K562 (cell line): Measurements from ENCODE around the gene KLK6. TPM values are rescaled to one million over a fixed set of nuclear protein-coding genes. Genes with fewer than 3 reads are reported as not detected.

ENCODE experiments used
- BRD9 ChIP-seq: fragments of 450-650 bp; IDR thresholded peaks from 2 replicates; pipeline ENCODE4 v1.6.1; 2018; ENCODE audit warnings: low read depth; ENCODE audit not compliant: partially characterized antibody
- GATAD2A ChIP-seq: fragments of 450-650 bp; IDR thresholded peaks from 2 replicates; pipeline ENCODE4 v1.6.1; 2017
- HOXB6 ChIP-seq: fragments of 250-450 bp; sonication (Bioruptor Pico); IDR thresholded peaks from 2 replicates; pipeline ENCODE4 v1.5.1; 2022; ENCODE audit warnings: mild to moderate bottlenecking, borderline replicate concordance
- NBN ChIP-seq: fragments of 450-650 bp; IDR thresholded peaks from 2 replicates; pipeline ENCODE4 v1.6.1; 2016; ENCODE audit warnings: low read depth, mild to moderate bottlenecking
- NFIX ChIP-seq: fragments of 250-450 bp; sonication (Bioruptor Pico); IDR thresholded peaks from 2 replicates; pipeline ENCODE4 v1.4.0; 2020; ENCODE audit warnings: low read depth, mild to moderate bottlenecking, moderate library complexity
- POLR2AphosphoS5 ChIP-seq: IDR thresholded peaks from 2 replicates; pipeline ENCODE4 v1.6.1; 2011; ENCODE audit warnings: mild to moderate bottlenecking, low read depth, low read length, moderate library complexity; ENCODE audit not compliant: control insufficient read depth, insufficient read depth
- POLR2B ChIP-seq: fragments of 450-650 bp; IDR thresholded peaks from 2 replicates; pipeline ENCODE4 v1.6.1; 2018; ENCODE audit warnings: low read depth; ENCODE audit not compliant: partially characterized antibody
- POLR3G ChIP-seq: IDR thresholded peaks from 2 replicates; pipeline ENCODE4 v1.6.1; 2011; ENCODE audit not compliant: insufficient read length, insufficient replicate concordance; ENCODE audit errors: extremely low read depth
- PRPF4 ChIP-seq: fragments of 200-400 bp; formaldehyde crosslinking; IDR thresholded peaks from one replicate; pipeline ENCODE4 v1.6.1; 2017; ENCODE audit warnings: low read length, low read depth, mild to moderate bottlenecking; ENCODE audit not compliant: insufficient read depth, poor library complexity, severe bottlenecking
- RAD21 ChIP-seq, 2 experiments: fragments of 250-450 bp in 1 of 2; fragments of 450-650 bp in 1 of 2; sonication (Bioruptor Pico) in 1 of 2; formaldehyde crosslinking in 1 of 2; IDR thresholded peaks in 1 of 2; conservative IDR thresholded peaks in 1 of 2; 2 replicates each; pipeline versions ENCODE4 v1.4.0 to v1.8.0; 2020 to 2022; ENCODE audit warnings: mild to moderate bottlenecking in 2 of 2, moderate library complexity in 1 of 2
- SETDB1 ChIP-seq: IDR thresholded peaks from one replicate; pipeline ENCODE4 v1.6.1; 2012; ENCODE audit warnings: low read length, control low read depth, inconsistent platforms
- TAF15 ChIP-seq: fragments of 200-400 bp; formaldehyde crosslinking; IDR thresholded peaks from 2 replicates; pipeline ENCODE4 v1.6.1; 2017; ENCODE audit warnings: mild to moderate bottlenecking, low read depth, low read length, moderate library complexity
- TCF3 ChIP-seq: sonication (generic); formaldehyde crosslinking; IDR thresholded peaks from 2 replicates; pipeline ENCODE4 v1.4.0; 2020; ENCODE audit warnings: mild to moderate bottlenecking, missing genetic modification reagents
- THRAP3 ChIP-seq: fragments of 450-650 bp; IDR thresholded peaks from 2 replicates; pipeline ENCODE4 v1.6.1; 2016; ENCODE audit warnings: mild to moderate bottlenecking, inconsistent platforms, borderline replicate concordance
- TSHZ1 ChIP-seq: fragments of 250-450 bp; sonication (Bioruptor Pico); IDR thresholded peaks from 2 replicates; pipeline ENCODE4 v1.4.0; 2020; ENCODE audit warnings: mild to moderate bottlenecking, moderate library complexity
- ZBTB7A ChIP-seq: IDR thresholded peaks from 2 replicates; pipeline ENCODE4 v1.6.1; 2011; ENCODE audit warnings: low read depth, mild to moderate bottlenecking, low read length, moderate library complexity, borderline replicate concordance; ENCODE audit not compliant: control insufficient read depth
- ZC3H8 ChIP-seq: fragments of 450-650 bp; IDR thresholded peaks from 2 replicates; pipeline ENCODE4 v1.6.1; 2017
- ZFP1 ChIP-seq: fragments of 450-650 bp; formaldehyde crosslinking; IDR thresholded peaks from 2 replicates; pipeline ENCODE4 v1.4.0; 2020; ENCODE audit warnings: mild to moderate bottlenecking, mixed read lengths
- ZFPM2 ChIP-seq: fragments of 250-450 bp; sonication (Bioruptor Pico); IDR thresholded peaks from 2 replicates; pipeline ENCODE4 v1.5.1; 2022; ENCODE audit warnings: mild to moderate bottlenecking
- ZNF830 ChIP-seq: fragments of 250-450 bp; sonication (Bioruptor Pico); IDR thresholded peaks from 2 replicates; pipeline ENCODE4 v1.5.0; 2021; ENCODE audit warnings: mild to moderate bottlenecking
- polyA plus RNA-seq, 8 experiments: library from polyadenylated mRNA; depleted of rRNA in 4 of 8; stranded (reverse) in 5 of 8; unstranded in 3 of 8; fragments of >200 nt; fragmentation: Nextera tagmentation in 2 of 8; fragmentation: Illumina TruSeq in 1 of 8; extraction: Ambion mirVana in 2 of 8; extraction: Trizol in 1 of 8; gene quantifications; 2 replicates each; pipeline versions ENCODE4 v1.2.1 to v1.2.3, GENCODE V29; 2011 to 2014; ENCODE audit warnings: inconsistent platforms in 1 of 8, missing spikeins in 1 of 8
- total RNA-seq, 7 experiments: library from RNA; depleted of rRNA in 6 of 7; stranded (reverse); fragments of >200 nt in 6 of 7; fragmentation: Illumina TruSeq in 2 of 7; extraction: Trizol in 2 of 7; gene quantifications; 2 replicates each; pipeline versions ENCODE4 v1.2.1 to v1.2.3, GENCODE V29; 2011 to 2021; ENCODE audit warnings: low replicate concordance in 1 of 7
- TF ChIP-seq, protein P1 (sequence below): fragments of 450-650 bp; conservative IDR thresholded peaks from 2 replicates; pipeline ENCODE4 v1.6.1; 2016; ENCODE audit warnings: missing genetic modification characterization, low read depth, mild to moderate bottlenecking, control low read depth, missing compliant biosample characterization
- TF ChIP-seq, protein P2 (sequence below): sonication (generic); formaldehyde crosslinking; IDR thresholded peaks from 2 replicates; pipeline ENCODE4 v1.8.0; 2022; ENCODE audit warnings: mild to moderate bottlenecking, missing genetic modification reagents

The KLK6 gene
- total and polyA plus RNA-seq, 9 of the 15 experiments (the other 6 are each of a cell fraction or from before 2014, with no cell fraction given) = not detected

DNA sequence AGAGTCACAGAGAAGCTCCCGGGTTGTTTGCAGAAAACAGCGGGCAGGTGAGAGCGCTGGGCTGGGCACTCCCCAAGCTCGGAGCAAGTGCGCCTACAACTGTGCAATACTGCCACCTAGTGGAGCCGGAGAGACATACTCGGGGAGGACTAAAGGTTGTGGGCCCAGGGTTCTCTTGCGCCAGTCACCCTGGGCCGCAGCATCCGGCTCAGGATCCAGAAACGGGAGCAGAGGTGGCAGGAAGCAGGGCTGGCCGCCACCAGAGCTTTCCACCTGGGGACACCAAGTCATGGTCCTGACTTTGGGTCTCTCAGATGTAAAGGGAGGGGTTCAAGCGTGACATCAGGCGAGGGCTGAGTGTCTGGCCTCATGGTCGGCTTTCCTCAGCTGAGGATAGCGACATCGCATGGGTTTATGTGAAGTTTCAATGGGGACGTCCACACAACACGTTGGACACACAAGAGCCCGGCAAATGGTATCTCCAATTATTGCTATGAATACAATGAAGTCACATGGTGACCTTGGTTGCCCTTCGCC is 47.0 kb downstream of the KLK6 start (continued):
- TF ChIP-seq THRAP3 (no peak), RAD21 (CRISPR knock-in tag; conservative IDR thresholded peaks at IDR 0.05 in 1 of 2, IDR thresholded peaks at IDR 0.05 in 1 of 2) (peak; percentile 83 to 89), ZFP1 (no peak), BRD9 (no peak), TCF3 (CRISPR knock-in tag) (no peak), GATAD2A (no peak), POLR2AphosphoS5 (no peak), NBN (no peak), ZC3H8 (no peak), ZFPM2 (CRISPR knock-in tag) (no peak), HOXB6 (no peak), SETDB1 (no peak), PRPF4 (no peak), ZNF830 (CRISPR knock-in tag) (no peak), ZBTB7A (no peak), NFIX (CRISPR knock-in tag) (no peak), POLR3G (no peak), TSHZ1 (CRISPR knock-in tag) (no peak), POLR2B (no peak), TAF15 (no peak)
- TF ChIP-seq, protein P1, sequence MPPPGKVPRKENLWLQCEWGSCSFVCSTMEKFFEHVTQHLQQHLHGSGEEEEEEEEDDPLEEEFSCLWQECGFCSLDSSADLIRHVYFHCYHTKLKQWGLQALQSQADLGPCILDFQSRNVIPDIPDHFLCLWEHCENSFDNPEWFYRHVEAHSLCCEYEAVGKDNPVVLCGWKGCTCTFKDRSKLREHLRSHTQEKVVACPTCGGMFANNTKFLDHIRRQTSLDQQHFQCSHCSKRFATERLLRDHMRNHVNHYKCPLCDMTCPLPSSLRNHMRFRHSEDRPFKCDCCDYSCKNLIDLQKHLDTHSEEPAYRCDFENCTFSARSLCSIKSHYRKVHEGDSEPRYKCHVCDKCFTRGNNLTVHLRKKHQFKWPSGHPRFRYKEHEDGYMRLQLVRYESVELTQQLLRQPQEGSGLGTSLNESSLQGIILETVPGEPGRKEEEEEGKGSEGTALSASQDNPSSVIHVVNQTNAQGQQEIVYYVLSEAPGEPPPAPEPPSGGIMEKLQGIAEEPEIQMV (tag) = no peak
- TF ChIP-seq, protein P2, sequence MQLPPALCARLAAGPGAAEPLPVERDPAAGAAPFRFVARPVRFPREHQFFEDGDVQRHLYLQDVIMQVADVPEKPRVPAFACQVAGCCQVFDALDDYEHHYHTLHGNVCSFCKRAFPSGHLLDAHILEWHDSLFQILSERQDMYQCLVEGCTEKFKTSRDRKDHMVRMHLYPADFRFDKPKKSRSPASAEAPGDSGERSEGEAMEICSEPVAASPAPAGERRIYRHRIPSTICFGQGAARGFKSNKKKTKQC (CRISPR knock-in tag) = no peak
